HepG2 (cell line): ENCODE data around the gene NHP2. TPM values are rescaled to one million over a fixed set of nuclear protein-coding genes. Genes with fewer than 3 reads are reported as not detected.

Source experiments
- DMAP1 ChIP-seq: IDR thresholded peaks from 2 replicates; pipeline ENCODE4 v1.6.1; 2016
- FOSL1 ChIP-seq: sonication (generic); formaldehyde crosslinking; IDR thresholded peaks from 2 replicates; pipeline ENCODE4 v1.9.0; 2021; ENCODE audit warnings: missing genetic modification reagents, borderline replicate concordance
- HNRNPLL ChIP-seq: fragments of 200-400 bp; formaldehyde crosslinking; IDR thresholded peaks from 2 replicates; pipeline ENCODE4 v1.6.1; 2017; ENCODE audit warnings: mild to moderate bottlenecking, low read depth, low read length; ENCODE audit not compliant: poor library complexity, severe bottlenecking
- JUN ChIP-seq: sonication (generic); formaldehyde crosslinking; IDR thresholded peaks from 2 replicates; pipeline ENCODE4 v1.4.0; 2020; ENCODE audit warnings: mild to moderate bottlenecking, missing genetic modification reagents
- NCOR1 ChIP-seq: fragments of 200-600 bp; sonication (generic); IDR thresholded peaks from 2 replicates; pipeline ENCODE4 v1.7.0; 2017; ENCODE audit warnings: antibody characterized with exemption, low read length, borderline replicate concordance
- TFE3 ChIP-seq: IDR thresholded peaks from 2 replicates; pipeline ENCODE4 v1.6.1; 2016
- THAP11 ChIP-seq: IDR thresholded peaks from 2 replicates; pipeline ENCODE4 v1.6.1; 2016; ENCODE audit warnings: missing biosample characterization, missing genetic modification reagents
- TSC22D2 ChIP-seq: sonication (generic); formaldehyde crosslinking; IDR thresholded peaks from 2 replicates; pipeline ENCODE4 v1.5.1; 2020; ENCODE audit warnings: missing genetic modification reagents, mild to moderate bottlenecking, borderline replicate concordance
- XRCC5 ChIP-seq: fragments of 200-400 bp; formaldehyde crosslinking; optimal IDR thresholded peaks from 2 replicates; pipeline ENCODE3; 2017; ENCODE audit warnings: mild to moderate bottlenecking, low read length
- ZMYM2 ChIP-seq: sonication (generic); formaldehyde crosslinking; IDR thresholded peaks from 2 replicates; pipeline ENCODE4 v1.8.0; 2022; ENCODE audit warnings: mild to moderate bottlenecking, missing genetic modification reagents
- ZNF44 ChIP-seq: sonication (generic); formaldehyde crosslinking; IDR thresholded peaks from 2 replicates; pipeline ENCODE4 v1.5.1; 2020; ENCODE audit warnings: mild to moderate bottlenecking, missing genetic modification reagents
- ZNF720 ChIP-seq: sonication (generic); formaldehyde crosslinking; IDR thresholded peaks from 2 replicates; pipeline ENCODE4 v1.4.0; 2020; ENCODE audit warnings: missing genetic modification reagents
- ZNF782 ChIP-seq: sonication (generic); formaldehyde crosslinking; IDR thresholded peaks from 2 replicates; pipeline ENCODE4 v1.4.0; 2020; ENCODE audit warnings: missing genetic modification reagents, mild to moderate bottlenecking, borderline replicate concordance
- polyA plus RNA-seq, 8 experiments: library from polyadenylated mRNA; depleted of rRNA in 3 of 8; stranded (reverse) in 7 of 8; unstranded in 1 of 8; fragments of >200 nt; fragmentation: Illumina TruSeq in 4 of 8; extraction: Trizol in 4 of 8; gene quantifications; 2 replicates each; pipeline versions ENCODE4 v1.2.1 to v1.2.3, GENCODE V29; 2011 to 2016; ENCODE audit warnings: low read depth in 4 of 8, missing spikeins in 1 of 8, mixed read lengths in 1 of 8; ENCODE audit not compliant: insufficient read depth in 1 of 8
- total RNA-seq, 5 experiments: library from RNA; depleted of rRNA; stranded (reverse); fragments of >200 nt; fragmentation: Illumina TruSeq; extraction: Trizol; gene quantifications; 2 replicates each; pipeline ENCODE4 v1.2.3, GENCODE V29; 2016; ENCODE audit warnings: low read depth in 1 of 5
- TF ChIP-seq, protein P1 (sequence below): IDR thresholded peaks from 2 replicates; pipeline ENCODE4 v1.6.1; 2016; ENCODE audit warnings: low read depth, control low read depth
- TF ChIP-seq, protein P2 (sequence below): sonication (generic); formaldehyde crosslinking; IDR thresholded peaks from 2 replicates; pipeline ENCODE4 v1.4.0; 2020; ENCODE audit warnings: missing genetic modification reagents, mild to moderate bottlenecking, borderline replicate concordance
- TF ChIP-seq, protein P3 (sequence below): sonication (generic); formaldehyde crosslinking; IDR thresholded peaks from 2 replicates; pipeline ENCODE4 v1.5.1; 2020; ENCODE audit warnings: mild to moderate bottlenecking, missing genetic modification reagents, moderate library complexity

Gene NHP2
- total and polyA plus RNA-seq, 2 of the 13 experiments (the other 11 are each of a cell fraction or from before 2014, with no cell fraction given) = 56.2 to 96.1 TPM

- no peak; the same call in 1 of the 2 replicates for TF ChIP-seq TFE3 (CRISPR knock-in tag)
- TF ChIP-seq, protein P1, sequence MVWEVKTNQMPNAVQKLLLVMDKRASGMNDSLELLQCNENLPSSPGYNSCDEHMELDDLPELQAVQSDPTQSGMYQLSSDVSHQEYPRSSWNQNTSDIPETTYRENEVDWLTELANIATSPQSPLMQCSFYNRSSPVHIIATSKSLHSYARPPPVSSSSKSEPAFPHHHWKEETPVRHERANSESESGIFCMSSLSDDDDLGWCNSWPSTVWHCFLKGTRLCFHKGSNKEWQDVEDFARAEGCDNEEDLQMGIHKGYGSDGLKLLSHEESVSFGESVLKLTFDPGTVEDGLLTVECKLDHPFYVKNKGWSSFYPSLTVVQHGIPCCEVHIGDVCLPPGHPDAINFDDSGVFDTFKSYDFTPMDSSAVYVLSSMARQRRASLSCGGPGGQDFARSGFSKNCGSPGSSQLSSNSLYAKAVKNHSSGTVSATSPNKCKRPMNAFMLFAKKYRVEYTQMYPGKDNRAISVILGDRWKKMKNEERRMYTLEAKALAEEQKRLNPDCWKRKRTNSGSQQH (CRISPR knock-in tag) = no peak
- no peak; the same call in 1 of the 2 replicates for TF ChIP-seq DMAP1
- 0 out of 2 replicates have a peak, but pooled peaks have one; percentile 23 for TF ChIP-seq JUN (CRISPR knock-in tag)
- 0 out of 2 replicates have a peak, but pooled peaks have one; percentile 52 for TF ChIP-seq ZNF782 (CRISPR knock-in tag)
- no peak for TF ChIP-seq TSC22D2
- TF ChIP-seq HNRNPLL = peak; percentile 98
- TF ChIP-seq XRCC5 = peak; percentile 73
- TF ChIP-seq FOSL1 = no peak
- TF ChIP-seq NCOR1 = no peak
- TF ChIP-seq ZNF44 (CRISPR knock-in tag) = peak; percentile 52; the same call in 1 of the 2 replicates
- TF ChIP-seq, protein P2, sequence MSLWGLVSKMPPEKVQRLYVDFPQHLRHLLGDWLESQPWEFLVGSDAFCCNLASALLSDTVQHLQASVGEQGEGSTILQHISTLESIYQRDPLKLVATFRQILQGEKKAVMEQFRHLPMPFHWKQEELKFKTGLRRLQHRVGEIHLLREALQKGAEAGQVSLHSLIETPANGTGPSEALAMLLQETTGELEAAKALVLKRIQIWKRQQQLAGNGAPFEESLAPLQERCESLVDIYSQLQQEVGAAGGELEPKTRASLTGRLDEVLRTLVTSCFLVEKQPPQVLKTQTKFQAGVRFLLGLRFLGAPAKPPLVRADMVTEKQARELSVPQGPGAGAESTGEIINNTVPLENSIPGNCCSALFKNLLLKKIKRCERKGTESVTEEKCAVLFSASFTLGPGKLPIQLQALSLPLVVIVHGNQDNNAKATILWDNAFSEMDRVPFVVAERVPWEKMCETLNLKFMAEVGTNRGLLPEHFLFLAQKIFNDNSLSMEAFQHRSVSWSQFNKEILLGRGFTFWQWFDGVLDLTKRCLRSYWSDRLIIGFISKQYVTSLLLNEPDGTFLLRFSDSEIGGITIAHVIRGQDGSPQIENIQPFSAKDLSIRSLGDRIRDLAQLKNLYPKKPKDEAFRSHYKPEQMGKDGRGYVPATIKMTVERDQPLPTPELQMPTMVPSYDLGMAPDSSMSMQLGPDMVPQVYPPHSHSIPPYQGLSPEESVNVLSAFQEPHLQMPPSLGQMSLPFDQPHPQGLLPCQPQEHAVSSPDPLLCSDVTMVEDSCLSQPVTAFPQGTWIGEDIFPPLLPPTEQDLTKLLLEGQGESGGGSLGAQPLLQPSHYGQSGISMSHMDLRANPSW (CRISPR knock-in tag) = no peak
- TF ChIP-seq ZMYM2 (CRISPR knock-in tag) = no peak
- TF ChIP-seq, protein P3, sequence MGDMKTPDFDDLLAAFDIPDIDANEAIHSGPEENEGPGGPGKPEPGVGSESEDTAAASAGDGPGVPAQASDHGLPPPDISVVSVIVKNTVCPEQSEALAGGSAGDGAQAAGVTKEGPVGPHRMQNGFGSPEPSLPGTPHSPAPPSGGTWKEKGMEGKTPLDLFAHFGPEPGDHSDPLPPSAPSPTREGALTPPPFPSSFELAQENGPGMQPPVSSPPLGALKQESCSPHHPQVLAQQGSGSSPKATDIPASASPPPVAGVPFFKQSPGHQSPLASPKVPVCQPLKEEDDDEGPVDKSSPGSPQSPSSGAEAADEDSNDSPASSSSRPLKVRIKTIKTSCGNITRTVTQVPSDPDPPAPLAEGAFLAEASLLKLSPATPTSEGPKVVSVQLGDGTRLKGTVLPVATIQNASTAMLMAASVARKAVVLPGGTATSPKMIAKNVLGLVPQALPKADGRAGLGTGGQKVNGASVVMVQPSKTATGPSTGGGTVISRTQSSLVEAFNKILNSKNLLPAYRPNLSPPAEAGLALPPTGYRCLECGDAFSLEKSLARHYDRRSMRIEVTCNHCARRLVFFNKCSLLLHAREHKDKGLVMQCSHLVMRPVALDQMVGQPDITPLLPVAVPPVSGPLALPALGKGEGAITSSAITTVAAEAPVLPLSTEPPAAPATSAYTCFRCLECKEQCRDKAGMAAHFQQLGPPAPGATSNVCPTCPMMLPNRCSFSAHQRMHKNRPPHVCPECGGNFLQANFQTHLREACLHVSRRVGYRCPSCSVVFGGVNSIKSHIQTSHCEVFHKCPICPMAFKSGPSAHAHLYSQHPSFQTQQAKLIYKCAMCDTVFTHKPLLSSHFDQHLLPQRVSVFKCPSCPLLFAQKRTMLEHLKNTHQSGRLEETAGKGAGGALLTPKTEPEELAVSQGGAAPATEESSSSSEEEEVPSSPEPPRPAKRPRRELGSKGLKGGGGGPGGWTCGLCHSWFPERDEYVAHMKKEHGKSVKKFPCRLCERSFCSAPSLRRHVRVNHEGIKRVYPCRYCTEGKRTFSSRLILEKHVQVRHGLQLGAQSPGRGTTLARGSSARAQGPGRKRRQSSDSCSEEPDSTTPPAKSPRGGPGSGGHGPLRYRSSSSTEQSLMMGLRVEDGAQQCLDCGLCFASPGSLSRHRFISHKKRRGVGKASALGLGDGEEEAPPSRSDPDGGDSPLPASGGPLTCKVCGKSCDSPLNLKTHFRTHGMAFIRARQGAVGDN (CRISPR knock-in tag) = peak; percentile 87
- TF ChIP-seq ZNF720 = no peak
- TF ChIP-seq THAP11 (CRISPR knock-in tag) = peak; percentile 78
Measured at GRCh38 chr5:178130576-178131445, 22.9 kb downstream of the NHP2 start, which contains the start of gene RMND5B (continued).
